IPS-NIHi7 (cell line): ENCODE data around the gene NTRK1.

ENCODE experiments used
- DNase-seq: peaks from one replicate; pipeline ENCODE4 v3.0.0; 2012; ENCODE audit warnings: mixed read lengths; ENCODE audit errors: extremely low spot score

NTRK1 gene

GRCh38 chr1:156838972-156839371, 21.7 kb upstream of the NTRK1 start:
- peak; percentile 85 for DNase-seq

- DNase-seq, result no peak
Observed at GRCh38 chr1:156839426-156840109, 21.1 kb upstream of the NTRK1 start.

- no peak for DNase-seq
Observed at GRCh38 chr1:156840186-156840897, 20.3 kb upstream of the NTRK1 start.

GRCh38 chr1:156840898-156841279, 19.8 kb upstream of the NTRK1 start:
- no peak for DNase-seq

- DNase-seq, result peak; percentile 61
Observed at GRCh38 chr1:156841295-156841855, 19.3 kb upstream of the NTRK1 start.

GRCh38 chr1:156842618-156843300, 17.9 kb upstream of the NTRK1 start:
- no peak for DNase-seq

- DNase-seq, result no peak
Observed at GRCh38 chr1:156844102-156844501, 16.6 kb upstream of the NTRK1 start.

- no peak for DNase-seq
Observed at GRCh38 chr1:156844638-156845037, 16.0 kb upstream of the NTRK1 start.

GRCh38 chr1:156845055-156845952, 15.4 kb upstream of the NTRK1 start:
- DNase-seq, result peak; percentile 68

GRCh38 chr1:156845953-156846545, 14.6 kb upstream of the NTRK1 start:
- DNase-seq, result no peak

GRCh38 chr1:156846643-156847042, 14.0 kb upstream of the NTRK1 start:
- no peak for DNase-seq

GRCh38 chr1:156847591-156848460, 12.8 kb upstream of the NTRK1 start:
- DNase-seq, result no peak

GRCh38 chr1:156848461-156849150, 12.1 kb upstream of the NTRK1 start:
- peak; percentile 81 for DNase-seq

GRCh38 chr1:156849151-156849496, 11.5 kb upstream of the NTRK1 start:
- no peak for DNase-seq

- no peak for DNase-seq
Observed at GRCh38 chr1:156851779-156852417, 8.8 kb upstream of the NTRK1 start.

- DNase-seq, result no peak
Observed at GRCh38 chr1:156852418-156852874, 8.2 kb upstream of the NTRK1 start.

- no peak for DNase-seq
Observed at GRCh38 chr1:156853761-156854160, 6.9 kb upstream of the NTRK1 start.

- DNase-seq, result no peak
Observed at GRCh38 chr1:156854634-156855033, 6.0 kb upstream of the NTRK1 start.

- no peak for DNase-seq
Observed at GRCh38 chr1:156856282-156856785, 4.3 kb upstream of the NTRK1 start.
